Peyer's patch (tissue), 4 donors: ENCODE data around the gene CERK.

Experiments
- POLR2A ChIP-seq, 2 donors: fragments of 450-650 bp; IDR thresholded peaks; one replicate each; pipeline ENCODE4 v1.5.1; 2017; ENCODE audit warnings: antibody characterized with exemption in 2 of 2, mild to moderate bottlenecking in 2 of 2, moderate library complexity in 2 of 2
- TF ChIP-seq, protein P1 (sequence below), 6 experiments: fragments of 450-650 bp in 4 of 6; fragments of 200-600 bp in 2 of 6; sonication (generic) in 1 of 6; IDR thresholded peaks; one replicate each; pipeline ENCODE4 v1.5.1; 2017 to 2019; ENCODE audit warnings: antibody characterized with exemption in 6 of 6, mild to moderate bottlenecking in 3 of 6, moderate library complexity in 1 of 6

- TF ChIP-seq, protein P1, sequence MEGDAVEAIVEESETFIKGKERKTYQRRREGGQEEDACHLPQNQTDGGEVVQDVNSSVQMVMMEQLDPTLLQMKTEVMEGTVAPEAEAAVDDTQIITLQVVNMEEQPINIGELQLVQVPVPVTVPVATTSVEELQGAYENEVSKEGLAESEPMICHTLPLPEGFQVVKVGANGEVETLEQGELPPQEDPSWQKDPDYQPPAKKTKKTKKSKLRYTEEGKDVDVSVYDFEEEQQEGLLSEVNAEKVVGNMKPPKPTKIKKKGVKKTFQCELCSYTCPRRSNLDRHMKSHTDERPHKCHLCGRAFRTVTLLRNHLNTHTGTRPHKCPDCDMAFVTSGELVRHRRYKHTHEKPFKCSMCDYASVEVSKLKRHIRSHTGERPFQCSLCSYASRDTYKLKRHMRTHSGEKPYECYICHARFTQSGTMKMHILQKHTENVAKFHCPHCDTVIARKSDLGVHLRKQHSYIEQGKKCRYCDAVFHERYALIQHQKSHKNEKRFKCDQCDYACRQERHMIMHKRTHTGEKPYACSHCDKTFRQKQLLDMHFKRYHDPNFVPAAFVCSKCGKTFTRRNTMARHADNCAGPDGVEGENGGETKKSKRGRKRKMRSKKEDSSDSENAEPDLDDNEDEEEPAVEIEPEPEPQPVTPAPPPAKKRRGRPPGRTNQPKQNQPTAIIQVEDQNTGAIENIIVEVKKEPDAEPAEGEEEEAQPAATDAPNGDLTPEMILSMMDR (IDR thresholded peaks at IDR 0.05): no peak
- TF ChIP-seq POLR2A (IDR thresholded peaks at IDR 0.05): no peak
These were observed 29.2 kb downstream of the CERK start for GRCh38 chr22:46708766-46709330.
